ENCODE results near the gene SLC9A9.

Gene SLC9A9

DNA sequence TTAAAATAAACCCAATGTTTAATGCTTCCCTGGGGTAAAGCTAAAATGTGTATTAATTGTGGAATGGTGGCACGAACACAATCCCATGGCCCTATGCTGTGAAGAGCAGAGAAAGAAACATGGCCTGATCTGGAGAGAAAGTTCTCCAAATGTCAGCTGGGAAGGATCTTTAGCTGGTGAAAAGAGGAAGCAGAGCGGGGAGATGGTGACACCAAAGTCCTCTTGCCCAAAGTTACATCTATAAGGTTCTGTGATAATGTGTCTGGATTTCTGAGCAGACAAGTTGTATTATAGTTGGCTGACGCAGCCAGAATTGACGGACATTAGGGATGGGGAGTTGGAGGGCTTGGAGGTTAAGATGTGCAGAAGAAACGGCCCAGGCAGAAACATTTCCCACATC is 532.5 kb downstream of the SLC9A9 start:
- DNase-seq (ENCODE audit: low read depth) = no peak

DNA sequence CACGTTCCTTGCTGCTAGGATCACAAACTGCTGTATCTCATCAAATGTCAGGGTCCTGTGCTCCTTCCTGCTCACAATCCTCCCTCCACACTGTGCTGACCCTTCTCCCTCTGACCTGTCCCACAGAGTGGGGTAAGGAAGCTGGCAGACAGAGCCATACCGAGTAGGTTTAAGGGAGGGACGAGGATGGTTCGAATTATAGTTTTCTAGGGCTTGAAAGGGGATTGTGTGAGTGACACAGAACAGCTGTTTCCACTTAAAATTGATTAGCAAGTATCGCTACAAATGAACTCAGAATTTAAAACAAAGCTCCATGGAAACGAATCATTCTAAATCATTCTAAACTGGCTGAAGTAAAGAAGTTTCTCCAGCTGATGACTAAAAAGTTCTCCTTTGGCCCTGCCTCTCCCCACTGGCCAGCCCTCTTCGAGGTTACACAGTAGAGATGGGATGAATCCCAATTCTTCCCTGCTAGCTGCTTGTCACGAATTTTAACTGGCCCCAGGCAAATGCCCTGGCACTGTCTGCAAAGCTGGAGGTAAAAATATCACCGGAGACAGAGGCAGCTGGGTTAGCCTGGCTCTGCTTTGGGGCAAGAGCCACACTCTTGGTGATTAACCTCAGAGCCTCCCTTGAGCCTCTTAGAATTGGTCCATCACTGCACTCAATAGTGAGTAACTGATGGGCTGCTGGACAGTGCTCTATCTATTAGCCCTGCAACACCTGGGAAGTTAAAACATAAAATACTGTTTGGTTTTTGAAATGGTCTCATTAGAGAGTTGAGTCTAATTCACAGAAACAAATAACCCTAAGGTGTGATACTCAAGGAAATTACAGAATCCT is 533.8 kb downstream of the SLC9A9 start:
- DNase-seq (ENCODE audit: low read depth) = no peak

DNA sequence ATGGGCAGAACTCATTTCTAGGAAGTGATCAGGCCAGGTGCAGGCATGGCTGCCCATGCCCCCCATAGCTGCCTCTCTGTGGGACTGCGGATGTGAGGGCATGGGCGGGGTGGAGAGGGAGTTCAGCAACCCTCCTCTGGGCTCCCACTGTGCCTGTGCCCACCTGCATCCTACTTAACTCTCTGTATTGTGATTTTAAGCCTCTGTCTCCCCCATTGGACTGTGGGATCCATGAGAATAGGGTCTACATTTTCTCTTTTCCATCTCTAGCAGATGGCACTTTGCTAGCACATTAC is 534.4 kb downstream of the SLC9A9 start:
- DNase-seq (ENCODE audit: low read depth) = no peak

DNA sequence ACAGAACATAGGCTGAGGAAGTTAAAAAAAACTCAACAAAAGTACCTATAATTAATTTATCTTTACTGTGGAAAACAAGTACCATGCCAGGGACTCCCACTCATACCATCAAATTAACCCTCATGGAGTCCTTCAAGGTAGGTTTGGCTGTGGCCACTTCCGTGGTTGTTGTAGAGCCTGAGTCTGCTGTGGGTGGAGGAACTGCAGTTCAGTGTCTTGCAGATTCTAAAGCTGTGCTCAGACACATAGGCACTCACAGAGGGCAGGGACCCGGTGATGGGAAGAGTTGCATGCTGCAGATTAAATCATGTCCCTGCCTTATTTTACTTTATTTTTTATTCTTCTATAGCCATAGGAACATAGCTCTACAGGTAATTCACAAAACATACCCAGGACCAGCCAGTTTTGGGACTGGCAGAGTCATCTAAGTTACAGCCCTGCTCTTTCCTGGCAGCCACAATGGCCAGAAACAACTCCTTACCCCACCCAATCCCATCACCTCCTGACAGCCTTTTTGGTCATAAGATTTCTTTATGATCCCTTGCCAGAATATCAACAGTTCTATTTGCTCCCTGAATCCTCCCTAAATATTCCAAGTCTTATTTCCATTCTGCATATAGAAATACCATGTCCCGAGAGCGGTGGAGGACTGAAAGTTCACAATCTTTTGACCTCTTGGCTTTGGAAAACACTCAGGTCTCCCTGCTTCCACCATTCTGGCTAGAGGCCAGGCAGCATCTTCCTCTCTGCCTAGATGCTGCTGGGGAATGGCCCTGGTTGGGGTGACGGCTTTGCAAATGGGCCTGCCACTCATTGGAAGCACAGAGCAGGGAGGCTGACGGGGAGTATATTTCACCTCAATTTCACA is 535.0 kb downstream of the SLC9A9 start:
- DNase-seq (ENCODE audit: low read depth) = no peak

DNA sequence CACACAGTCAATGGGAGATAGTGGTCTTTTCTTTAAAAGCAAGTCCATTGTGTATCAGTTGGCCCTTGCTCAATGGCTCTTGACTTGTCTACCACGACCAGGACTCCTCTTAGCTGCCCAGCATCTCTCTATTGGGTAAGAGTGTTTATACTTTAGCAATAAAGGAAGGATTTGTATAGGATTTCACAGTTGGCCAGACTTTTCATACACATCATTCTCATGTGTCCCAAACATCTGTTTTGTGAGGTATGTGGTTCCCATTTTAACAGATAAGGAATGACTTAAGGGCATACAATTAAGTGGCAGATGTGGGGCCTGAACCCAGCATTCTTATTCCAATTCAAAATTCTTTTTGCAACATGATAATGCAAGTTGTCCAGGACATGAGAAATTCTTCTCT is 537.2 kb downstream of the SLC9A9 start:
- no peak for DNase-seq (ENCODE audit: low read depth)

DNA sequence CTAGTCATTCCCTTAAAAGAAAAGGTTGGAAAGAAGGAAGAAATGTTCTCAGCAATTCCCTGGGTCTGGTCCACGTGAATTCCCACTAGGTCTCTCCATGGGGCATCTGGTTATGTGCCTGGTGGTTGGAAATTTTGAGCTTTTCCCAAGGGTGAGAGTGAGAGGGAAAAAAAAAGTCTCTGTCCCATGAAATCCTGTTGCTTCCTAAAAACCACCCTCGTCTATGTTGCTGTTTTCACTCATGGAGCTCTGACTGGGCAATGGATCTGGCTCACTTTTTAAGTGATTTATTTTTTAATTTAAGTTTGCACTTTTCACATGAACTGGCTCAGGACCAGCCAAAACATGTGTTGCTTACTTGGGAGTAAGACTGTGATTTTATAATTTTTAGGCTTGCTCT is 538.6 kb downstream of the SLC9A9 start:
- DNase-seq (ENCODE audit: low read depth) = no peak

DNA sequence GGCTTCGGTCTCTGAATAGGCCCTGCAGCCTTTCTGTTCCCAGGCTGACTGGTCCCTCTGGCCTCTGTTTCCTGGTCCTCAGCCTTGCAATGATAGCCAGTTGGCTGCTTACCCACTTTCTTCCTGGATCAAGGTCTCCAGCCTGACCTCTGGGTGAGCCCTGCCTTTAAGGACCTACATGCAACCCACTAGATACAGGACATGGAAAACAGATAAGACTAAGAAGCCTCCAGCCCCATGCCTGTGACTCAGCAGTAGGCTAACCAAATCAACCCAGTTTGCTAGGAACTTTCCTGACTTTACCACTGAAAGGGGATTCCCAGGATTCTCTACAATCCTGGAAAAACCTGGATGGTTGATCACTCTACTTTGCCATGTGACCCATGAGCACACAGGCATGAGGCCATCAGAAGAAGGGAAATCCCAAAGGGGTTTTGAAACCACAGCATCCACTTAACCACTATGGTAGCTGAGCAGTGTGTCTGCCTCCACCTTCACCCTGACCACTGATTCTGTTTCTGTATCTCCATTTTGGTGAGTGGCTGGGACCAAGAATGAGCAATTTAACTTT is 540.6 kb downstream of the SLC9A9 start:
- DNase-seq (ENCODE audit: low read depth) = no peak

DNA sequence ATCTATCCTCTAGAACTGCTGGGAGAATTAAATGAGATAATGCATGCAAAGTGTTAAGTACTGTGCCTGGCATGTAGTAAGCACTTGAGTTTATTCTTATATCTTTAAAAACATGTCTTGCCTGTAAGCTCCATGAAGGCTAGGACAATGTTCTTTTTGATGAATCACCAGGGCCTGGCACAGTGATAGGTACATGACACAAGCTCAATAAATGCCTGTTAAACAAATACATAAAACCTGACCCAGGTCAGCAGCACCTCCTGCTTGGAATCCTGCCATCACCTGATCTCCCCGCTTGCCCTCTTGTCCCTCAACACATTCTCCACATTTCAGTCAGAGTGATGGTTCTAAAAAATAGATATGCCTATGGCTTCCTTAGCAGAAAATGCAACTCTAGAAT is 541.9 kb downstream of the SLC9A9 start:
- no peak for DNase-seq (ENCODE audit: low read depth)

DNA sequence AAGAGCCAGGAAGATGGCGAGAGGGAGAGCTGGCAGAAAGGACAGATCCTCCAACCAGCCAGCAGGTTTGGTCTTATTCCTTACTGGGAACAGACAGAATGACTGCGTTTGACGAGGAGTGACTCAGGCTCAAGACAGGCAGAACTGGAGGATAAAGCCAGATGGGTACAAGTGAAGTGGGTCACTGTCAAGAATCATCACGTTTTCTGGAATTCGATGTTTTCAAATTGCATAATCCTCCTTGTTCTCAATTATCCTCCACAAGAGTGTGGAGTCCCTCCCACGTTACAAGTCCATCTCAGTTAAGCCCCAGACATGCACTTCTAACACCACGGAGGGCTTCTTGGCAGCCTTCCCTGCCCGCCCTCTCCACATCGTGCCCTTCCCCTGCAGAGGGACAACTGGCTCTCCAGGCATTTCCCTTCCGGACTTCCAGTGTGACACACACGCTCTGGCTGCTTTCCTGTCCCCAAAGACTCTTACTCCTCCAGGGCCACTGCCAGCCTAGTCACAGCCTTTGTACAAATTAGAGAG is 545.6 kb downstream of the SLC9A9 start:
- no peak for DNase-seq (ENCODE audit: low read depth)

DNA sequence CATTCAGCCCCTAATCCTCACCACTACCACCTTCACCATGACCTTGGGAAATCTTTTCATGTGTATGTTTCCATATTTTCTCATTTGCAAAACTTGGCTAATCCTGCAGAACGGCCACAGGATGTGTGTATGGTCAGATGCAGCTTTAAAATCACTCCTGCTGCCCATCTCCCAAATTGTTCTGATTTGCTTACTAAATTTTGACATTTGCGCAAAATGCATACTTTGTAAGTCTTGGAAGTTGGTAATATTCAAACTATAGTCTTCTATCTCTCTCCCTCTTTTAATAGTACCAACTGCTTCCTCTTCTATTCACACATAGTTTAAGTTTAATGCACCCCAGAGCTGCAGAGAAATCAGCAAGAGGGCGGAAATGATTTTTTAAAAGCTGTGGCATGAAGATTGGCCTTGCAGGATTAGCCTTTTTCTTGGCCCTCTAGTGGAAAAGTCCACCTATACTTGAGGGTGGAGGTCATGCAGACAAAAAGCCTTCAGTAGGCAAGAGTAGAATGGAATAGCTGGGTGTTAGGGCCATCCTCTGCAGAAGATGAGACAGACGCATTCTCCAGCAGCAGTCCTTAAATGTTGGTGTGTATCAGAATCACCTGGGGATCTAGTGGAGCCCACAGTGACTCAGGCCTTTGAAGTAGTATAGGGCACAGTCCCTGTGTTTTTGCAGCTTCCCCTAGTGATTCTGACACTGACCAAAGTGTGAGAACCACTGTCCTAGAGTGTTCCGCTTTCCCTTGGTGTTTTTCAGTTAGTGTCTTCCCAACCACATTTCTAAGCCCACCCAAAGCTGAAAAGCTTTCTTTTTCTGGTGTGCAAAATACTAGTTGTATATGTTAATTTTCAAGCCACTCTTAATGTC is 547.0 kb downstream of the SLC9A9 start:
- DNase-seq (ENCODE audit: low read depth) = no peak

DNA sequence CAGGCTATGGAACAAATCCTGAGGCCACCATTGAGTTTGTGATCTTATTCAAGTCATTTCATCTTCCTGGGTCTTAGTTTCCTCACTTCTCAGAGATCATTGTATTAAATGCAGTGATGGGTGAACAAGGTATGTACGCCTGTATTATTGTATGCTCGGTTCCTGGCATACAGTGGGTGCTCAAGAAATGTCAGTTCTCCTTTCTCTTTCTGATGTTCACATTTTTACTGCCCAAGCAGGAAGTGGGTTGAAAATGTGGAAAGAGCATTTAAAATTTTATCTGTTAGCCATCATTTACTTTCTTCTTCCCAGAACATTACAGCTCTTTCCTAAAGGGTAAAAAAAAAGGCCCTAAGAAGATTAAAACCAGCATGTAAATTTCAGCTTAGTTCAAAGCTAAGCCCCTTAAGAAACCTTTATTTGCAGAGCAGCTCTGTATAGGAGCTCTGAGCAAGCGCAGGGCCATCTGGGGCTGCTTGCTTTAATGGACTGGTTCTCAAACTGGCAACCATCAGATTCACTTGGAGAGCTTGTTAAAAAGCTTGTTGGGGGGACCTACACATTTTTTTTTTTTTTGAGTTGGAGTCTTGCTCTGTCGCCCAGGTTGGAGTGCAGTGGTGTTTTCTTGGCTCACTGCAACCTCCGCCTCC is 549.3 kb downstream of the SLC9A9 start:
- no peak for DNase-seq (ENCODE audit: low read depth)

DNA sequence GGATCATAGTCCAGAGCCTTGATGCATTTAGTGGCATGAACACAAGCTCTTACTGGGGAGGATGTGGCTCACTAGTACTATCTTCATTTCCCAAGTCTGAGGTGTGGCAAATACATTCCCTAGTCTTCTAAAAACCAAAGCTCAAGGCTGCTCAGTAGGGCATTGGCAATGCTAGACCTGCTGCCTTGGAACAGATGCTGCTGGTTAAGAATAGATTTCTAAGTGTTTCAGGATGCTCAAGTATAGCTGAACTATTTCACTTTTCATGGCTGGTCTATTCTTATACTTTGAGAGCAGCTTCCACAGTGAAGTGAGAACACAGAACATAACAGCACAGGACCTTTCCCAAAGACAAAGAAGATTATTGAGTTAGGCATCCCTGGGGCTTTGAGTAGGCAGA is 549.9 kb downstream of the SLC9A9 start:
- DNase-seq (ENCODE audit: low read depth) = no peak

DNA sequence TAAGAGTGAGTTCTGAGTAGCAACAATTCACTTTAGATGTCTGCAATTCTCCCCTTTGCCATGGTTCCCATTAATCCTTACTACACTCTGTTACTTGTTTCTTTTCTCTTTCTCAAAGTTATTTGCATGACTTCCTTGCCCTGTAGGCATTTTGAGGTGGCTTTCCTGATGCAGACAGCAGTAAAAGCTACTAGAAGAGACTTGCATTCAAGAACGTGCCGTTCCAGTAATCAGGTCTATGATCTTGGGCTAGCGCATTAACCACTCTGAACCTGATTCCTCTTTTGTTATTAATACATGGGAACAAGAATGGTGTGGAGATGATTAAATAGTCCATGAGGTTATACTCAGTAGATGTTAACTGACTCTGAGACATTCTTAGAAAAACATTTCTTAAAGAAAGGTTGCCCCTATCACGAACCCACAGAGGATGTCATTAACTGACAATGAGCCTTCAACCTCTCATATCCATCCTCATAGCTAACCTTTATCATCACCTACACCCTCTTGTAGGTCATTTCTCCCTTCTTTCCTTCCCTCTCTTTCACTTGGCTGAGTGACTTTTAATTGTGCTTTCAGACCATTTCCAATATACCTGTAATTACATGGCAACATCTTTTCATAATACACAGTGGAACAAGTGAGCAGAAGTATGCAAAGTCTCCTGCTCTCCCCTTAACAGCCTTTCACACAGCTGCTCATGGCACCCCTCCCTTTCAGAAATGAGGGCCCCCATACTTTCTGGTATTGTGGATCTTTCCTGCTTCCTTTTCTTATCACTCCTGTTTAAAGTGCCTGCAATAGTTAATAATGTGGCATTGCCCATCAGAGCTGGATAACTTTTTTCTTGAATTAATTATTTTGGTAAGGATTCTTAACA is 552.8 kb downstream of the SLC9A9 start:
- no peak for DNase-seq (ENCODE audit: low read depth)

DNA sequence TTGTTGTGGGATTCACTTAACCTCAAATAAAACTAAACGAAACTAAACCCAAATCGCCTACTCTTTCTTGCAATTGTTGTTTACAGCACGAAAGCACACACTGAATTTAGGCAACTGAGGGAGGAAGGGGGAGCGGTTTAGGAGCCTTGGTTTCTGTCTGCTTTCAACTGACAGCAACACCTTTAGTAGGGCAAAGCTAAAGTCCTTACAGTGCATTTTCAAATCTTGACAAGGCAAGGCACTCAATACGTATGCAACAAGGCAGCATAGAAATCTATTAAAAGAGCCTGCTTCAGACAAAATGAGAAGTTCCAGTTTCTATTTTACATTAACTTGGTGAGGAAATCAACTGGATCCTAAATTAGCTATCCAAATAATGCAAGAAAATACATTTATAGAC is 554.1 kb downstream of the SLC9A9 start:
- DNase-seq (ENCODE audit: low read depth) = no peak

DNA sequence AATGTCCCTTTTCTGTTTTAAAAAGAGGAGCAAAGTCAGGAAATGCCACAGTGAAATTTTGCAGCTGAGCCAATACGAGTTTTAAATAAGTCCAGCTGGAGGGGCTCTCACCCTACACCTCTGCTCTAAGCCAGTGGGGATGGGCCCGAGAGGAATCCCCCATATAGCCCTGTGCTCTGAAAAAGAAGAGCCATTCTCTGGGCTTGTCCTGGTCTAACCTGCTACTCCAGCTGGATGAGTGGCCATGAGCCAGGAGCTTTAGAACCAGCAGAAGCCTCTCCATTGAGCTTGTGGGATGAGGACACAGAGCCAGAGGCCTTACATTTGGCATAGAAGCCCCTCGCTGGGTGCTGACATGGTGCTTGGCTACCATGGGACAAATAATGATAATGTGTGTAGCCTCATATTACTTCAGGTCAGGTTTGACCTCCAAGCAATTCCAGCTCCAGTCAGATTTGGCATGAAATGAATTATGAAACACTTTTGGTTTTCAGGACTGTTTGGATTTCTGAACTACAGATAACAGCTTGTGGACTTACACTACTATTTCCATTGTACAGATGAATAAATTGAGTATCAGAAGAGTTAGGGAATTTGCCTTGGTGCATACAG is 556.3 kb downstream of the SLC9A9 start:
- no peak for DNase-seq (ENCODE audit: low read depth)

DNA sequence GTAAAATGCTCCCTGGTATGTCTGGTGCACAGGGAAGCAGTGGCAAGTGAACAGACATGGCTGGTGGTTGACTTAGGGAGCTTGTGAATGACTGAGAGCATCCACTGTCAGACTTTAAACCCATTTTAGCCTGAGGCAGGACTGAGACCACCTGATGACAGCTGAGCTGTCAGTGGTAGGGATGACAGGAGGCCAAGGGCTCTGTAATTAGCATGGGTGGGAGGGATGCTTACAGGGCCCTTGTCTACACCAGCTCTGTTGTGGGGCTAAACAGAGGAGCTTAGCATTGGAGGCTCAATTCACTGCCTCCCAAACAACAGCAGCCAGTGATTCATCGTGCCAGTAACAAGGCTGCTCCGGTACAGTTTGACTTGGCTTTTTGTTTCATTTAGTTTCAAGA is 559.3 kb downstream of the SLC9A9 start:
- DNase-seq (ENCODE audit: low read depth) = no peak

DNA sequence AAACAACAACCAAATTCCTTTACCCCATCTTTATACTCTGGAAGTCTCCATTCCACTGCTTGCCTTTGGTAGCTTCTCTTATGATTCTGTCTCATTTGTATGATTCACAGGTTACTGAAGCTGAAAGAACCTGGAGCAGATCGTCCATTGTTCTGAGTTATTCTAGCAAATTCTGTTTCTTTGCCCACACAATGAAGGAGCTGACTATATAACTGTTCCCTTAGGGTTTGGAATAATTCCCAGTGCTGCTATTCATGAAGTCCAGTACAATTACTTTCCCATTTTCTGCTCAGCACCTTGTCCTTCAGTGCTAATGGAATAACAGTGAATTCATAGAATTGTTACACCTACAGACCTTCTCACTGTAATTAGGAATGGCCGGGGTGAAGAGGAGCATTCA is 560.9 kb downstream of the SLC9A9 start:
- no peak for DNase-seq (ENCODE audit: low read depth)

DNA sequence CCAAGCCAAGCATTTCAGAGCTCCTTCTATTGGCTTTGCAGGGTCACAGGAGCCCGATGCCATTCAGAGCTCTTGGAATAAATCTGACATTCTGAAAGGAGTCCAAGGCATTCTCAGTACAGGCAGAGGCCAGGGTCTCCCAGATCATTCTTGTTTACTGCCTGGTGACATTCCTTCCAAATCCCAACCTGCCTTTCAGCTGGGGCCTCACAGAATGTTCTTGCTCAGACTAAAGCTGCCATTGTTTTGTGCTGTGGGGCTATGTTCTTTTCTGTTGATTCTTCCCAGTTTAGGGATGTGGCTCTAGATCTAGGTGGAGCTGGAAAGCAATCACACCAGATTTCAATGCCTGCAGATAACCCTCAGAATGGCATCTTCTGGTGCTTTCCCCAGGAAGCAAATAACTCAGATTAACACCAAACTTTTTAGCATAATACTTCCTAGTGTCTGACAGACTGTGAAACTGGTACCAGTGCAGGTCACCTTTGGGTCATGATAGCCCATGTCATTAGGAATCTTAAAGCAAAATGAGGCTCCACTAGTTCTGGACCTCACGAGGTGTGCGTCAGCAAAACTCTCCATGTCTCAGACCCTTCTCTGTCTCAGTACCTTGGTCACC is 561.8 kb downstream of the SLC9A9 start:
- no peak for DNase-seq (ENCODE audit: low read depth)

DNA sequence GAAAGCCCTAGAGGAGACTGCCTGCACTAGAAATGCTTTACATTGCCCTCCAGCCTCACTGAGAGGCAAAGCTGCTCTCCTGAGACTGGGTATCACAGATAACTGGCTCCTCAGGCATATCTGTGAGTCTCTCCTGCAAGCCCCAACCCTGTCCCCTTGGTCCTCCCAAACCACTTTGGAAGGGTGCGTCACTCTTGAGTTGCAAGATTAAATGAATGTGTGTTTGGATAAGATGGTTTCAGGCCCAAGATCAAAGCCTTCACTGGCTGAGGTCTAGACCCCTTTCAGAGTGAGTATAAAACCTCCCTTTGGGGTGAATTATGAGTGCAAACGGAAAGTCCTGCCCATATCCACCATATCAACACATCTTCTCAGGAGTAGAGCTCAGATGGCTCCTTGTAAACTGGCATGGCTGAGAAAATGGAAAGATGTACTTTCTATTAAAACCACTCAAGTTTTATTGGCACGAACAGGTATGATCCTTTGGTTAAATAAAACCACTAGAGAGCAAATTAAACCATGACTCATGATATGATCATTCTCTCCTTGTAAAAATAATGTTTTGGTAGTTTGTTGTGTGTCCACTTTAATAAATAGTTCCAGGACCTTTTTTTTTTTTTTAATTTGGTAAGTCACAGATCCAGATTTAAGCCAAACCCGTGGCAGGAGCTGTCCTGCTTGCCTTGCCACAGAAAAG is 564.7 kb downstream of the SLC9A9 start:
- DNase-seq (ENCODE audit: low read depth) = no peak

All from stimulated activated CD8-positive, alpha-beta memory T cell treated with anti-CD3 and anti-CD28 coated beads, Interleukin-12 subunit alpha, Interleukin-12 subunit beta, amount 100 ng/mL, for 1 hour (primary cell).